ENCODE measurements around the gene AFF3. TPM values are rescaled to one million over a fixed set of nuclear protein-coding genes. Genes with fewer than 3 reads are reported as not detected.

AFF3 gene
- total and polyA plus RNA-seq, 2 donors (not counting 3 experiments of a cell fraction or from before 2014, with no cell fraction given): 0.06 to 0.07 TPM

DNA sequence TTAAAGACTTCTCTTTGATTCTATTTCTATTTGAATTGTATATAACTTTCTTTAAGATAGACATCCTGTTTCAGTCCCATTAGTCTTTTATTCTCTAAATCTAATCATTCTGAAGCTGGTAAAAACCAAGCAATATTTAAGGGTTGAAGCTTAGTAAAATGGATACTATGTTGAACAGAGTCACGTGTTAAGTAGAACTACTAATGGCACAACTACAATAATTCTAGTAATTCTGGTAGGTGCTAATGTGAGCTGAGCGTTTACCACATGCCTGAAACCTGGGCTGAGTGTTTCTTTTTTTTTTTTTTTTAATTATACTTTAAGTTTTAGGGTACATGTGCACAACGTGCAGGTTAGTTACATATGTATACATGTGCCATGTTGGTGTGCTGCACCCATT is 8.9 kb upstream of the AFF3 start:
- no peaks in the 10 kb centered on the region for H3K36me3 ChIP-seq (ENCODE audit: control insufficient read depth in 2 of 2, extremely low read depth in 1 of 2, insufficient read depth in 2 of 2, low read length in 2 of 2)
- ChIA-PET CTCF (no interaction called here), POLR2A (no interaction called here)
- H3K9me1 ChIP-seq (replicated peaks; ENCODE audit: control insufficient read depth, extremely low read depth, insufficient read depth, low read length): no peaks in the 10 kb centered on the region
- intact Hi-C loops (cut with micrococcal nuclease) (no loop called here), dilution Hi-C loops (cut with MboI; ENCODE audit: extremely low pct_ligation_motif_present, low sequenced_read_pairs) (no loop called here)
- TF ChIP-seq EZH2 (IDR thresholded peaks at IDR 0.05; ENCODE audit: borderline replicate concordance, low read depth, low read length, severe bottlenecking) (no peak), POLR2AphosphoS5 (IDR thresholded peaks at IDR 0.05; ENCODE audit: insufficient read depth, low read depth, low read length) (no peak), MYC (IDR thresholded peaks at IDR 0.05; ENCODE audit: low read depth, low read length) (no peak), GATA2 (IDR thresholded peaks at IDR 0.05; ENCODE audit: insufficient read depth, insufficient read length, low read depth, low read length) (no peak), FOS (IDR thresholded peaks at IDR 0.05; ENCODE audit: borderline replicate concordance, insufficient read depth, low read length) (no peak), JUN (IDR thresholded peaks at IDR 0.05; ENCODE audit: borderline replicate concordance, insufficient read depth, insufficient read length, low read depth) (no peak), POLR2A (IDR thresholded peaks at IDR 0.05; ENCODE audit: low read depth, low read length) (no peak)
- TF ChIP-seq, protein P1, sequence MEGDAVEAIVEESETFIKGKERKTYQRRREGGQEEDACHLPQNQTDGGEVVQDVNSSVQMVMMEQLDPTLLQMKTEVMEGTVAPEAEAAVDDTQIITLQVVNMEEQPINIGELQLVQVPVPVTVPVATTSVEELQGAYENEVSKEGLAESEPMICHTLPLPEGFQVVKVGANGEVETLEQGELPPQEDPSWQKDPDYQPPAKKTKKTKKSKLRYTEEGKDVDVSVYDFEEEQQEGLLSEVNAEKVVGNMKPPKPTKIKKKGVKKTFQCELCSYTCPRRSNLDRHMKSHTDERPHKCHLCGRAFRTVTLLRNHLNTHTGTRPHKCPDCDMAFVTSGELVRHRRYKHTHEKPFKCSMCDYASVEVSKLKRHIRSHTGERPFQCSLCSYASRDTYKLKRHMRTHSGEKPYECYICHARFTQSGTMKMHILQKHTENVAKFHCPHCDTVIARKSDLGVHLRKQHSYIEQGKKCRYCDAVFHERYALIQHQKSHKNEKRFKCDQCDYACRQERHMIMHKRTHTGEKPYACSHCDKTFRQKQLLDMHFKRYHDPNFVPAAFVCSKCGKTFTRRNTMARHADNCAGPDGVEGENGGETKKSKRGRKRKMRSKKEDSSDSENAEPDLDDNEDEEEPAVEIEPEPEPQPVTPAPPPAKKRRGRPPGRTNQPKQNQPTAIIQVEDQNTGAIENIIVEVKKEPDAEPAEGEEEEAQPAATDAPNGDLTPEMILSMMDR (IDR thresholded peaks at IDR 0.05; ENCODE audit: extremely low read depth in 1 of 2, insufficient read depth in 1 of 2, low read depth in 1 of 2, low read length in 2 of 2): no peak
- TF ChIP-seq, protein P2, sequence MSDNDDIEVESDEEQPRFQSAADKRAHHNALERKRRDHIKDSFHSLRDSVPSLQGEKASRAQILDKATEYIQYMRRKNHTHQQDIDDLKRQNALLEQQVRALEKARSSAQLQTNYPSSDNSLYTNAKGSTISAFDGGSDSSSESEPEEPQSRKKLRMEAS (IDR thresholded peaks at IDR 0.05; ENCODE audit: insufficient read depth, insufficient read length): no peak
- no peaks in the 10 kb centered on the region for H3K4me1 ChIP-seq (ENCODE audit: control insufficient read depth, extremely low read depth, insufficient read depth, low read length)
- H3K27ac ChIP-seq (ENCODE audit: insufficient read depth, low read depth, low read length): no peak overlapping the region
- no peak for FAIRE-seq
- no peak overlapping the region for H2AFZ ChIP-seq (ENCODE audit: low read depth, low read length)
- H3K9me3 ChIP-seq (replicated peaks; ENCODE audit: control insufficient read depth, insufficient read depth, low read length): no peaks in the 10 kb centered on the region
- DNase-seq (ENCODE audit: low read depth, low spot score): no peak
- H3K4me2 ChIP-seq (ENCODE audit: insufficient read depth, low read length): no peak overlapping the region
- no peak overlapping the region for H3K4me3 ChIP-seq (replicated peaks in 1 of 3; ENCODE audit: insufficient read depth in 1 of 3, low read depth in 1 of 3, low read length in 3 of 3)
- no TSS peak for BruUV-seq (replicated peaks)
- no peaks in the 10 kb centered on the region for H3K79me2 ChIP-seq (ENCODE audit: control insufficient read depth, insufficient read depth, low read length)
- no peaks in the 10 kb centered on the region for H4K20me1 ChIP-seq (replicated peaks; ENCODE audit: control insufficient read depth, extremely low read depth, insufficient read depth, low read length)
- H3K9ac ChIP-seq (replicated peaks; ENCODE audit: extremely low read depth, insufficient read depth, low read length): no peak overlapping the region
- no peaks in the 10 kb centered on the region for H3K27me3 ChIP-seq (ENCODE audit: control insufficient read depth in 2 of 2, insufficient read depth in 2 of 2, low read length in 2 of 2)
